DND-41 (cell line): ENCODE data around the gene XCL1.

ENCODE experiments used
- EZH2 ChIP-seq: IDR thresholded peaks from 3 replicates; pipeline ENCODE4 v1.6.1; 2012; ENCODE audit warnings: borderline replicate concordance, low read depth, mild to moderate bottlenecking, moderate library complexity, low read length, inconsistent platforms; ENCODE audit not compliant: severe bottlenecking
- TF ChIP-seq, protein P1 (sequence below): IDR thresholded peaks from 2 replicates; pipeline ENCODE4 v1.5.1; 2012; ENCODE audit warnings: borderline replicate concordance, low read length, moderate library complexity, mild to moderate bottlenecking; ENCODE audit not compliant: poor library complexity, severe bottlenecking; ENCODE audit errors: extremely low read depth

DNA sequence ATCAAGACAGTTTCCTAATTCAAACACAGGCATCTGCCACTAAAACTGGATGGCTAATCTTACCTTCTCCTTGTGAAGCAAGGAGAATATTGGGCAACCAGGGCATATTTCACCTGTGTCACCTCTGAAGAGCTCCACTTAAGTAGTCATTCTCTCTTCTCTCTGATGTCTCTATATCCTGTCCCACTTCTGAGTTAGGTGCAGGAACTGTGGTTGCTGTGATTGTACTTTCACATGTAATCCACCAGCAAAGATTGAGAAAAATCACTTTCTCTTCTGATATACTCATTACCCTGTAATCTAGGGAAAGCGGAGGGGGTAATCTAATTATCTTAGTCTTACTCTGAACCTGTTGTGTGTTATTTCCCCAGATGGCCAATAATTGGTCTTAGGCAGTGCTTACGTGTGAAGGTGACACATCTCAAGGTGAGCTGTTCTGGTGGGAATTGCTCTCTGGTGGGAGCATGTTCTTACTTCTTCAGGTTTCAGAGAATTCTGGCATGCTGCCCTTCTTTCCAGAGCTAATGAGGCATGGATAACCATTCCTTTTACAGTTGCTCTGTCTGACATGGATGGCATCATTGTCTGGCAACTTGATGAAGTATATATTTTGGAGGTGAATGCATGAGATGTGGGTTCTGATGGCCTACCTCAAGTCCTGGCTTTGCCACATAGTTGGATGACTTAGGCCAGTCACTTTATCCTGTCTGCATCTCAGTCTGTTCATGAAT is 44.6 kb upstream of the XCL1 start:
- TF ChIP-seq, protein P1, sequence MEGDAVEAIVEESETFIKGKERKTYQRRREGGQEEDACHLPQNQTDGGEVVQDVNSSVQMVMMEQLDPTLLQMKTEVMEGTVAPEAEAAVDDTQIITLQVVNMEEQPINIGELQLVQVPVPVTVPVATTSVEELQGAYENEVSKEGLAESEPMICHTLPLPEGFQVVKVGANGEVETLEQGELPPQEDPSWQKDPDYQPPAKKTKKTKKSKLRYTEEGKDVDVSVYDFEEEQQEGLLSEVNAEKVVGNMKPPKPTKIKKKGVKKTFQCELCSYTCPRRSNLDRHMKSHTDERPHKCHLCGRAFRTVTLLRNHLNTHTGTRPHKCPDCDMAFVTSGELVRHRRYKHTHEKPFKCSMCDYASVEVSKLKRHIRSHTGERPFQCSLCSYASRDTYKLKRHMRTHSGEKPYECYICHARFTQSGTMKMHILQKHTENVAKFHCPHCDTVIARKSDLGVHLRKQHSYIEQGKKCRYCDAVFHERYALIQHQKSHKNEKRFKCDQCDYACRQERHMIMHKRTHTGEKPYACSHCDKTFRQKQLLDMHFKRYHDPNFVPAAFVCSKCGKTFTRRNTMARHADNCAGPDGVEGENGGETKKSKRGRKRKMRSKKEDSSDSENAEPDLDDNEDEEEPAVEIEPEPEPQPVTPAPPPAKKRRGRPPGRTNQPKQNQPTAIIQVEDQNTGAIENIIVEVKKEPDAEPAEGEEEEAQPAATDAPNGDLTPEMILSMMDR, result no peak
- TF ChIP-seq EZH2, result no peak
